CD4-positive, alpha-beta T cell treated with Interleukin-6 at 100 ng/mL for 8 hours (primary cell): Measurements from ENCODE around the gene SKAP1.
"Not testable (repeated sequence)": the region's sequence is repeated elsewhere in the genome, so short reads cannot be mapped to it uniquely, and the experiment has no call there.

Source experiments
- DNase-seq: peaks from one replicate; pipeline ENCODE4 v3.0.0-alpha.2; 2020; ENCODE audit warnings: mixed read lengths, low spot score

The SKAP1 gene

DNA sequence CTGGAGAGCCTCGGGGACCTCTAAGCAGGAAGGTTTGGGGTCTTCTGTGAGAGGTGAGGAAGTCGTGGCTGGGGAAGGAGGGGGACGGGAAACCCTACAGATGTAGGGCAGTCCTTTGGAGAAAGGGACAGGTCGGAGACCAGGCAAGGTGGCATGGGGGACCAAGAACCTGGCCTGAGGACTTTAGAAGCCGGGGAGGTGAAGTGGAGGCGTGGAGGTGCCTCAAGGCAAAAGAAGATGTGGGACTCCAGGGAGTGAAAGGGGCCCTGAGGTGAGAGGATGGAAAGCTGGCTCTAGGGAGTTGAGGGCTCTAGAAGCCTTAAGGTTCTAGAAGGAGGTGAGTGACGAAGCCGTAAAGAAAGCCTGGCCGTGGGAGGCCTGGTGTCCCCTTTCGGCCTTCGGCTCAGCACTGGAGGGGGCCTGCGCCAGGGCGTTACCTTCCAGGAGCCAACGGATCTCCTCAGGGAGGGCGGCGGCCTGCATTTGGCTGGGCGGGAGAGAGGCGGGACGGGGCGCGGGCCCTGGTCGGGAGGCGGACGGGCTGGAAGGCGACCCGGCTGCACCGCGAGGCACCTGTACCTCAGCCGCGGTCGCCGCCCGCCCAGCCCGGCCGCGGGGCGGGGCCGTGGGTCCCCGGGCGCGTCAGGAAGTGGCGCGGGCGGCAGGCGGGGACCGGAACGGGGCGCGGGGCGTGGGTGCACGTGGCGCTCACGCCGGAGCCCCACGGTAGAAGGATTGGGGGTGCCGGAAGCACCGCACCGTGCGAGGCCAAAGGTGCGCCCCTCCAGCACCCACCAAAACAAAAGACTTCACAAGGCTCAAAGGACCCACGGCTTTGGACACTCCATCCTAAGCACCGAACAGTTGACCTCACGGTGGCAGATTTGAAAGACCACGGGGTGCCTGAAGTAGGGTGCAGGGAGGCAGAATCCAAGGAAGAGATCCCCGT lies at the start of gene SKAP1:
SKAP1 (minus strand) TSS at position 577 of the 949 bp plus-strand sequence.
- DNase-seq, result peak; percentile 68

DNA sequence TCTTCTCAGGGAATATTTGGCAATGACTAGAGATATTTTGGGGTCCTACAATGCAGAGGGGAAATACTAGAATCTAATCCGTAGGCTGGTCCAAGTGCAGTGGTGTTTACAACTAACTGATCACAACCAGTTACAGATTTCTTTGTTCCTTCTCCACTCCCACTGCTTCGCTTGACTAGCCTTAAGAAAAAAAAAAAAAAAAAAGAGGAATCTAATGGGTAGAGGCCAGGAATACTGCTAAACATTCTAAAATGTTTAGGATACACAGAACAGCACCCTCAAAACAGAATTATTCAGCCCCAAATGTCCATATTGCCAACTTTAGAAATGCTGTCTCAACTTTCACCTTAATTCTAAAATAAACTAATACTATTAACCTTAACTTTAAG lies 49.0 kb upstream of the SKAP1 start:
- no peak for DNase-seq

DNA sequence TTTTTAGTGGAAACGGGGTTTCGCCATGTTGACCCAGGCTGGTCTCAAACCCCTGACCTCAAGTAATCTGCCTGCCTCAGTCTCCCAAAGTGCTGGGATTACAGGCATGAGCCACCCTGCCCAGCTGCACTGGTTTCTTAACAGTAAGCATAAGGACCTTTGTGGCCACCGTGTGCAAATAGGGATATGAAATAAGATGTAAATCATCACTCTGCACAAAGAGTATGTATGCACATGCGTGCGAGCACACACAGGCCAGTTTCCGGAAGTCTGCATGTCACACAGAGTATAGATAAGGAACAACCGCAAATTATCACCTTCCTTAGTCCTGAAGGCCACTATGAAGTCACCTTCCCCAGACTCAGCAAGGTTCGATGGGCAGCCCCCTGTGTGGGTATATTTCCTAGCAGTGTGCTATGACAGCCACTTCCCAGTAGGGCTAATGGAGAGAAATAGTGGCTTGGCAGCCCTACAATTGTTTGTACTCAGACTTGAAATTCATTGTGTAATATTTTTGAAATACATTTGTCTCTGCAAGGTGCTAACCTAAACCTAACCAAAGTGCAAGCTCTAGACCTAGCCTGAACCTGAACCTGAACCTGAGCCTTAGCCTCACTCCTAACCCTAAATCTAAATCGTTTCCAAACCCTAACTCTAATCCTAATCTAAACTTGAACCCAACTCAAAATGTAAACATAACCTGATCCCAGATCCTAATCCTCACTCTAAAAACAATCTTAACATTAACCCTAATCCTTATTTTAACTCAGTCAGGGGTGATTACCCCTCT lies 48.4 kb upstream of the SKAP1 start:
- peak; percentile 20 for DNase-seq

DNA sequence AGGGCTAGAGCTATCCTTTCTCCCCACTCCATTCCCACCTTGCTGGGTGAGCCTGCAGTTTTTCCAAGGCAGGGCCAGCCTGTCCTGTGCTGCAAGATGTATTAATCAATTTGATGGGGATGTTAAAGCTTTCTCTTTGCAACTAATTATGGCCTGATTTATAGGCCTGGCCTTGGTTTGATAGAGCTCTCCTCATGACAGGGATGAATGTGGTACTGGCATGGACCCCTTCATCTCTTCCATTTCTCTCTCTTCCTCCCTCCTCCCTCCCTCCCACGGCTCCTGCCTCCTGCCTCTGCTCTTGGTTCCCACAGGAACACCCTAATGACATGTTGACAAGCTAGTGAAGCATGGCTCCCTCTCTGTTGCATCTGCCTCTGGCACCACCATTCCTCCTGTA lies 47.2 kb upstream of the SKAP1 start:
- DNase-seq, result no peak

DNA sequence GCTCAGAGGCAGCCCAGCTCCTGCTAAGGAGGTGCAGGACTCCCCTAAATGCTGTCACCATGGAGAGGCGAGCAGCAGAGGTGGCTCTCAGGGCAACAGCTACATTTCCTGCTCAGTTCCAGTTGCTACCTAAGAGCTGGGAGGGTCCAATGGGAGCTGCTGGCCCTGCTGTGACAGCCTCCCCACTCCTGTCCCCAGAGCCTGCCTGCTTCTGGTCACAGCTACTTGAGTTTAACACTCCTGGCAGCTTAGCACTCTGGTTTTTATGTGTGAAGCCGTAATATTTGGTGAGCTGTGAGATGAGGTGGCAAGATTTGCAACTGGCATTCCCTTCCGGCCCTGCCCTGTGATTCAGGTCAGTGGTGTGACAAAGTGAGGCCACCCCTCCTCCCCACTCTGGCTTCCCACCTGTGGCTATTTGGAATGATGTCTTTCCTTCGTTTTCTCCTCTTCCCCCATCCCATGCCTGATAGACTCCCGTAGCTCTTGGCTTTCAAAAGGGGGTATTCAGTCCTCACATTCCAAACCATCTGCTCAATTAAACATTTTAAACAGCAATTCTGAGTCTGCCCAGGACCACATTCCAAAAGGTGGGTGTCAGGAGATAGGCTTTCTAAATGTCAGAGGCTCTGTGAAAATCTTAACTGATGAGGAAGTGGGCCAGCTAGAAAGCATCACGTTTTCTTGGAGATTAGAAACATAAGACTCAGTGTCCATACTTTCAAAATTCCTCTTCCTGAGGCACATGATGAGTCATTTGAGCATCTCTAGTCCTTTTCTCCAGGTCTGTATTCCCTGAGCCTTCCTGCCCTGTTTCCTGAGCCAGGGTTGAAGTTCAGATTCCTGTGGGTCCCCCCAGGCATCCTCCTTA lies 42.6 kb upstream of the SKAP1 start:
- DNase-seq, result no peak

DNA sequence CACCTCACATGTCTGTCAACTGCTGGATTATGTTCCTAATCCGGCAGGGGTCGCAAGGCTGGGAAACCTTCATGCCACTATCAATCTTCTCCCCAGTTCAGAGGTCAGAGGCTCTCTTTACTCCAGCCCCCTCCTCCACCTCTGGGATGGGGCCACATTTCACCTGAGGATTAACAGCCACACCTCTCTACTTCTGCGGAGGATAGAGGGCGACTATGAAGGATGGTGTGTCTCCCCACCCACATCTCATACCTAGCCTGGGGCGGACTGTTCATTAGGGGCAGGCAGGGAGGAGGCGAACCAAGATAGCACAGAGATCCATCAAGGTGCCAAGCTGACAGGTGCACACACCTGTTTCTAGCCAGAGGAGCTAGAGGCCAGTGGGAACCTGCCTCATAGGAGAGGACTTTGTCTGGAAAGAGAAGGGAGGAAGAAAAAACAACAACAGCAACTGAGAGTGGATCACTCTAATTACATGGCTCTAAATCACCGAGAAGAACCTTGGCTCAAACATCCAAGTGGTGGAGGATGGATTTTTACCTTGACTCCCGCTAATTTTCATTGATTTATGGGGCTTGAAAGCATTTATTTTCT lies 41.9 kb upstream of the SKAP1 start:
- no peak for DNase-seq

DNA sequence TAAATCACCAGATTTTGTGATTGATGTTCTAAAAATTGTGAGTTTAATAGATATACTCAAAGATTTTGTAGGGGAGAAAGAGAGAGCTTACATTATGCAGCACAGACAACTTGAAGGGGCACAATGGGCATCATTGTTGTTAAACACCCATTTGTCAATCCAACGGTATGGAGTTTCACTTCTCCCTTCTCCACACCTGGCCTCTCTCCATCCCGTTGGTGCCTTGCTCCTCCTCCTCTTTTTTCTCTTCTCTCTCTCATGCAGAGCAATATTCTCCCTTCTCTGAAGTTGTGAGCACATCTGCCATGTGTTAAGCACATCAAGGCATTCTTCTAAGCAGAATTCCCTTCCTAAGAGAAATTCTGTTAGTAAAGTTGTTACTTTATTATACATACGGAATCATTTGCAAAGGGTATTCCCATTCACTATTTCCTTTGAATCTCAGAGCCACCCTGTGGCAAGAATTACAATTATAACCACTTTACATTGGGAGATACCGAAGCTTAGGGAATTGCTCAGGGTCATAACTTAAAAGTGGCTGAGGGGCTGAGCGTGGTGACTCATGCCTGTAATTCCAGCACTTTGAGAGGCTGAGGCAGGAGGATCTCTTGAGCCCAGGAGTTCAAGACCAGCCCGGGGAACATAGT lies 40.5 kb upstream of the SKAP1 start:
- DNase-seq, result no peak

DNA sequence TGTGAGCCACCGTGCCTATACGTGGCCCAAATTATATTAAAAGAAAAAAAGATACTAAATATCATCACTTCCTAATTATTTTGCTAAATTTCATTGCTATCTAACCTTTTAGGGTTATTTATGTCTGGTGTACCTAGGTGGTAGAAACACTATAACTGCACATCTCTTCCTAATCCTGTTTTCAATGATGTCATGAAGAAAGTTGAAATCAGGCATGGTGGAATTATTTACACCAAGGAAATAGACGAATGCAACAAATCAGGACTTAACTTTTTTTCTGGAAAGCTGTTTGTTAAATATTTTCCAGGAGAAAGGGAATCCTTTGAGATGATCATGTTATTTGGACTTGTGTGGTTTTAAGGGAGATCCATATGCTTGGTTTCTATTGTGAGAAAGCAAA lies 39.2 kb upstream of the SKAP1 start:
- no peak for DNase-seq

DNA sequence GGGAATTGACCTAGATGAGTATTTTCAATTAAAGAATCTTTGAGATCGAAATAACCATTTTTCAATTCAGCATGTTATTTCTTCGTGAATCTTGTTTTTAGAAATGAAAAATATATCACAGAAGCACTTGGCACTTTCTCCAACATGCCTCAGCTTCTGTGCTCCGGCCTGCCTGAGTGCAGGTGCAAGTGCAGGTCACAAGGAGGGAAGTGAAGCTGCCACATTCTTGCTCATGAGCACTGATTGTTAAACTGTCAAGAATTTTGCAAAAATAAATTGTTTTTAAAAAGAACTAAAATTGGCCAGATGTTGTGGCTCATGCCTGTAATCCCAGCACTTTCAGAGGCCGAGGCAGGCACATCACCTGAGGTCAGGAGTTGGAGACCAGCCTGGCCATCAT lies 38.3 kb upstream of the SKAP1 start:
- no peak for DNase-seq

DNA sequence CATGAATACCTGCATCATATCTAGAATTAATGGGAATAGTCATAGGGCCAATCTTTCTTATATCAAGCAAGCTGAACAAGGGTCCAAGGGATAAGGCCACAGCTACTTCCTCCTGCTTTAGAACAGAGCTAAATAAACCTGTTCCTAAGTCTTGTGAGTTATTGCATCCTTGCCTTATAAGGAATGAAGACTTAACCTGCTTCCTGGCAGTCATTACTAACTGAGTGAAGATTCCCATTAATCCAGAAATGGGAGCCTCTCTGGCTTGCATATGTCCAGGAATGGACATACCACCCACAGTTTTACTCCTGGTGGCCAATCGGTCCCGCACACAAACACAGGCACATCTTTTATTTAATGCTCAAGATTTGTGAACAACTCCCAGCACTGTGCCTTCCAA lies 35.9 kb upstream of the SKAP1 start:
- DNase-seq, result no peak

DNA sequence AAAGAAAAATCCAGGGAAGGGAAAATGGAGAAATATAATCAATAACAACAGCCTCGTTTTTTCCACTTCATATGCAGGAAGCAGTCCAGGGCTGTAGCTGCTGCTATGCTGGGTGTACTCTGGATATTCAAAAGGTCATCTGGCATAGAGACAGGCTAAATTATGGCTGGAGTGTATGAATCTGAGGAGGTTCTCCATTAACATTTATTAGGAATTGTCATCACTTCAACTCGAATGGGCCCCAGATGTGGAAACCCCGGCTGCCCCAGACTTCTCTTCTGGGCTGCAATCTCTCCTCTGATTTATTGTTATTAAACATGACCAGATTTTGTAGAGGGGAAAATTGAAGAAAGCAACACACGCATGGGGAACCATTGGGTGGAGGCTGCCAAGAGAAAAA lies 33.5 kb upstream of the SKAP1 start:
- DNase-seq, result no peak

DNA sequence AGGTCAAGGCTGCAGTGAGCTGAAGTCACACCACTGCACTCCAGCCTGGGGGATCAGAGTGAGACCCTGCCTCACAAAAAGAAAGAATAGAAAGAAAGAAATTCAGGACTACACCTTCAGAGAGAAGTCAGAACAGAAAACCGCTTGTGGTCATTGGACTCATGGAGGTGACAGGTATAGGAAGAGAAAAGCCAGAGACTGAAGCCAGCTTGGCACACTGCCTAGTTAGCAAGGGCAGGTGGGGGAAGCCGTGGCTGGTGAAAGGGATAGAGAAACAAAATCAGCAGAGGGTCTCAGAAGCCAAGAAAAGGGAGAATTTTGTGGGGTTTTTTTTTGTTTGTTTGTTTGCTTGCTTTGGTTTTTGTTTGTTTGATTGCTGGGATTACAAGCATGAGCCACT lies 32.9 kb upstream of the SKAP1 start:
- no peak for DNase-seq

DNA sequence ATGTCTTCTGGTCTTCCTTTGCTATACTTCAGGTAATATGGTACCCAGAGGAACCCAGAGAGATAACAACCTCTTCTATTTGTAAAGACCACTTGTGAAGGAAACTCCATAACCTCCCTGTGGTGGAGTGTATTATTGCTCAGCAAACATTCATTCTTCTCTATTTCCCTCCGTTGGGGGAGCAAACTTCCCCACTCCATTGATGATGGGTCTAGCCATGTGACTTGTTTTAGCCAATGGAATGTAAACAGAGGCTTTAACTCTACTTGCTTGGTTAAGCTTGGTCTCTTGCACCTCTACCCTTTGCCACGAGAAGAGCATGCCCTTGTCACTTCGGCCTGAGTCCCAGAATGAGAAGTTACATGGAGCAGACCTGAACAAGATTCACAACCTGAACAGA lies 30.0 kb upstream of the SKAP1 start:
- DNase-seq, result no peak

DNA sequence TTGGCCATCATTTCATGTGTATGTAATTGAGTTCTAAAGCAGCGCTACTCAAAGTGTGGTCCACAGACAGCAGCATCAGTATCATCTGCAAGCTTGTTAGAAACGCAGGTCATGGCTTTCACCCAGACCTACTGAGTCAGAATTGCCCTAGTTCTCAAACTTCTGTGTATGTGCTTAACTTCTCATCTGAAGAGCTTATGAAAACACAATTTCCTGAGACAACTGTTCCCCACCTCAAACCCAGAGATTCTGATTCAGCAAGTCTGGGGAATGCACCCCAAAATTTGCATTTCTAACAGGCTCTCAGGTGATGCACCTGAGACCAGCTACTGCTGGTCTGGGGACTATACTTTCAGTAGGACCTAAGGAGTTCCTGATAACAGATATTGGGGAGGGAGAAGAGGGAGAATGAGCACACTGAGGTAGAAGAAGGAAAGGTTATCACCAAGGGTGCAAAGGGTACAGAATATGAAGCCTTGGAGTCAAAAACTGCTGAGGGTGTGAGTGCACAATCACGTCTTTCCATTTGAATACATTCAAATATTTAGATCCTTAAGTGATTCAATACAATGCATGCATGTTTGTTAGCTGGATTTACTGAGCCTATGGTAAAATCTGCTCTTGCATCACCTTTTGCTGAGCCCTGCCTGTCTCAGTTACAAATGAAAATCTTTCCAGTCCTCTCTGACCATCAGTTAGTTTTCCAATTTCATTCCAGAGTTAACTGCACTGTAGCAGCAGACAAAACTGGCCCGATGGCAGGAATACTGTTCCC lies 29.2 kb upstream of the SKAP1 start:
- DNase-seq, result no peak

DNA sequence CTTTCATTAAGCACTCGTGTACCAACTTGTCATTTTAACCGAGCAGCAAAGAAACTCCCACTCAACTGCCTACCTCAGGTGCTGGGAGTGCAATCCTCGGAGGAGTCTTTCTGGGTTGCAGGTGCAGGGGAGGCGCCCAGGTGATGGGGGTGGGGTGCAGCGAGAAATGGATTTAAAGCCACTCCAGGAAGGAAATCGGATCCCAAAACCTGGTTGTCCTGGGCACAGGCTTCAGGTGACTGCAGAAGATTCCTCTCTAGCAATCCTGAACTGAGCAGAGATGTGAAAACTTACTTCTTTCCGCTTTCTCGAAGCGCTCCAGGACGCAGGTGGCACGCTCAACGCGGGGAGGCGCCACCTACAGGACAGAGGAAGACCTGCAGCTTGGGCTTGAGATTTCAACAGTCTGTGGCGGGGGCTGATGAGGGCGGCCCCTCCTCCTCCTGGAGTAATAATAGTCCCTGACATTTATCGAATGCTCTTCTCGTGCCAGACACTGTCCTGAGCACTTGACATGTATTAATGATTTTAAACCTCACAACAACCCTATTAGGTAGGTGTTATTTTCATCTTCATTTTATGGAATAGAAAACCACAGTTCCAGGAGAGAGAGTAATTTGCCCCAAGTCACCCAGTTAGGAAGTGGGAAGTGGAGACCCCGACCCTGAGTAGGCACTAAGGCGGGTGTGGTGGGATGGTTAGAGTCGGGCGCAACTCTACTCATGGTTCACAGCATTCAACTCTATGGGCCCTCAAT lies 27.2 kb upstream of the SKAP1 start:
- peak; percentile 79 for DNase-seq

DNA sequence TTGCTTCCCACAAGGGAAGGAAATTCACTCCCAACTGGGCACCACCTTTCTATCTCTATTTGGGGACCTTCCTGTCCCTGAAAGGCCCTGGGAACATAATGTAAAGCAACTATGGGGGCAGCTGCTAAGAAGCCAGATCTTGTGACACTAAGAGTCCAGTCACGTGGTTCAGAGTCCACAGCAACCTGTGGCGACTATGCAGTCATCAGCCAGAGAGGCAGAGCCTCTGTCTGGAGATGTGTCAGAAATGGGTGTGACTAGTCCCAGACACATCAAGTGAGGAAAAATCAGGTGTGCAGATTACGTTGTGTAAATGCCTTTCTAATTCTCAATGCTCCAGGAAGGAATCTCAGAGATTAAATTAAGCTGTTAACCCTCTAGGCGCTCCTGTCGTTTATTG lies 26.6 kb upstream of the SKAP1 start:
- no peak for DNase-seq

DNA sequence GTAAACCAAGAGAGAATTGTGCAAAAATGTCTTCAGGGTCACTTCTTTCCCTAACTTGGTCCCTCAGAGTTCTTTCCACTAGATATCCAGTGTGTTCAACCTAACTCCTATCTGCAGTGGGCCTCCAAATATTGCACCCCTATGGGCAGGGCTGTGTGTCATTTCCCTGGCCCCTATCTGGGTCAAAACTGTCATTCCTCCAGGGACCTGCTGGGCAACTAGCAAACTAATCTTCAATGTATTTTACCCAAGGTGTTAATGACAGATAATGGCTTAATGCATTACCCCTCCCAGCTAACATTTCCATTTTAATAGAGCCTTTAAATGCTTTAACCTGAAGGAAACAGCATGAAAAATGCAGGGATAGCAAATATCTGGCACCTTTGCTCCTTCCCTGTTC lies 25.8 kb upstream of the SKAP1 start:
- DNase-seq, result no peak

DNA sequence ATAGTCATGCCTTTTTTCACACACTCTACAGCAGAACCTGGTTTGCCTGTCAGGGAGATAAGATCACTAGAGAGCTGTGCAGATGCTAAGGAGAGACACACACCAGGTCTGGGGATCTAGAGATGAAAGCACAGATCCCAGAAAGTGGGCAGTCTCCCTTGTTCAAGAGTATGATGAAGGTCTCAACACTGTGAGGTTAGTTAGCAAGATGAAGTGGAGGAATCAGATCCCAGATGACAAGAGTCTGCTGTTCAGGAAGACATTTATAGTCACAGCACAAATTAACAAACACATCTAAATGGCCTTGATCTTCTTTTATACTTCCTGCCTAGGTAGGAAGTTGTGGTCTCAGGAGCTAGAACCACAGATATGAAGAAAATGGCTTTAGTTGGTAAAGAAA lies 23.4 kb upstream of the SKAP1 start:
- DNase-seq, result peak; percentile 67

DNA sequence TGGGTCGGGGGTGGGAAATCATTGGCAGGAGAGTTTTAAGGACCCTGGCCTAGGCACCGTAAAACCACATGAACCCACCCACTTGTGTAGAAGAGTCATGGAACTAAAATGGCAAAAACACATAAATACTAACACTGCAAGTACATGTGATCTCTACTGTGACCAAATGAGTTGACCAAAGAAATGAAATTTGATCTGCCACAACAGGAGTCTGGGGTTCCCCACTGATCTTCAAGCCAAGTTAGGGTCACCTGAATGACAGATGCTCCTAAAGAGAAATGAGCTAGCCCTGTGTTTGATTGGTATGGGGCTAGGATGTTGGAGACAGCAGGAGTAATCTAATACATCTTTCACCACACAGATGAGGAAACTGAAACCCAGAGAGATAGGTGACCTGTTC lies 21.5 kb upstream of the SKAP1 start:
- no peak for DNase-seq

DNA sequence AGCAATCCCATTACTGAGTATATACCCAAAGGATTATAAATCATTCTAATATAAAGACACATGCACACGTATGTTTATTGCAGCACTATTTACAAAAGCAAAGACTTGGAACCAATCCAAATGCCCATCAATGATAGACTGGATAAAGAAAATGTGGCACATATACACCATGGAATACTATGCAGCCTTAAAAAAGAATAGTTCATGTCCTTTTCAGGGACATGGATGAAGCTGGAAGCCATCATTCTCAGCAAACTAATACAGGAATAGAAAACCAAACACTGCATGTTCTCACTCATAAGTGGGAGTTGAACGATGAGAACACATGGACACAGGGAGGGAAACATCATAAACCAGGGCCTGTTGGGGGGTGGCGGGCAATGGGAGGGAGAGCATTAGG lies 19.3 kb upstream of the SKAP1 start:
- DNase-seq, result not testable (repeated sequence)
